Endothelial cell (in vitro differentiated cells): ENCODE data around the gene MCCC2. TPM values are rescaled to one million over a fixed set of nuclear protein-coding genes. Genes with fewer than 3 reads are reported as not detected.

ENCODE experiments used
- DNase-seq: peaks from one replicate; pipeline ENCODE4 v3.0.0; 2021; ENCODE audit warnings: low spot score
- H3K27ac Mint-ChIP-seq: one replicate; pipeline ENCODE4 v1.8.0; 2021; ENCODE audit warnings: mixed read lengths, inconsistent platforms; ENCODE audit not compliant: unreplicated experiment
- H3K27me3 Mint-ChIP-seq: one replicate; pipeline ENCODE4 v1.8.0; 2021; ENCODE audit warnings: mild to moderate bottlenecking, moderate library complexity, mixed read lengths, inconsistent platforms; ENCODE audit not compliant: unreplicated experiment
- H3K36me3 Mint-ChIP-seq: one replicate; pipeline ENCODE4 v1.8.0; 2021; ENCODE audit warnings: mild to moderate bottlenecking, low read depth, mixed read lengths, inconsistent platforms; ENCODE audit not compliant: unreplicated experiment
- H3K4me1 Mint-ChIP-seq: one replicate; pipeline ENCODE4 v1.8.0; 2021; ENCODE audit warnings: mild to moderate bottlenecking, mixed read lengths, inconsistent platforms; ENCODE audit not compliant: unreplicated experiment
- H3K4me3 Mint-ChIP-seq: one replicate; pipeline ENCODE4 v1.8.0; 2021; ENCODE audit warnings: mild to moderate bottlenecking, mixed read lengths, inconsistent platforms; ENCODE audit not compliant: unreplicated experiment
- H3K9me3 Mint-ChIP-seq: one replicate; pipeline ENCODE4 v1.8.0; 2021; ENCODE audit warnings: mixed read lengths, inconsistent platforms; ENCODE audit not compliant: unreplicated experiment
- CTCF ChIP-seq: fragments of 200-600 bp; sonication (generic); IDR thresholded peaks from one replicate; pipeline ENCODE4 v1.5.0; 2021; ENCODE audit warnings: antibody characterized with exemption; ENCODE audit not compliant: unreplicated experiment
- total RNA-seq: library from RNA; stranded (reverse); fragmentation: NEBNext Ultra II Directional; extraction: Animal tissue kit (Norgen Biotek cat#: 25700); gene quantifications from one replicate; pipeline ENCODE4 v1.2.1, GENCODE V29; 2021; ENCODE audit not compliant: unreplicated experiment

MCCC2 gene
- total RNA-seq, 1 donor from 2014 or later, result 38.3 TPM

- no peaks in the 10 kb centered on the region for H3K9me3 Mint-ChIP-seq
- no peak for DNase-seq
- H3K4me1 Mint-ChIP-seq, result peaks cover 68% of the 10 kb centered on the region
- no peak overlapping the region for H3K27ac Mint-ChIP-seq
- peaks cover 4% of the 10 kb centered on the region for H3K36me3 Mint-ChIP-seq
- TF ChIP-seq CTCF, result no peak
- no peak overlapping the region for H3K4me3 Mint-ChIP-seq
- H3K27me3 Mint-ChIP-seq, result peaks cover 5% of the 10 kb centered on the region
Observed at GRCh38 chr5:71701407-71701806, 114.3 kb downstream of the MCCC2 start.

GRCh38 chr5:71703941-71704340 lies 116.8 kb downstream of the MCCC2 start:
- Mint-ChIP-seq H3K27me3 (peaks cover 5% of the 10 kb centered on the region), H3K27ac (no peak overlapping the region), H3K9me3 (no peaks in the 10 kb centered on the region), H3K4me3 (no peak overlapping the region), H3K36me3 (no peaks in the 10 kb centered on the region), H3K4me1 (peaks cover 49% of the 10 kb centered on the region)
- DNase-seq, result no peak
- TF ChIP-seq CTCF, result no peak

GRCh38 chr5:71705421-71705820 lies 118.3 kb downstream of the MCCC2 start:
- H3K4me3 Mint-ChIP-seq, result no peak overlapping the region
- H3K4me1 Mint-ChIP-seq, result peaks cover 35% of the 10 kb centered on the region
- TF ChIP-seq CTCF, result no peak
- H3K27me3 Mint-ChIP-seq, result peaks cover 5% of the 10 kb centered on the region
- no peak for DNase-seq
- no peaks in the 10 kb centered on the region for H3K36me3 Mint-ChIP-seq
- H3K9me3 Mint-ChIP-seq, result no peaks in the 10 kb centered on the region
- no peak overlapping the region for H3K27ac Mint-ChIP-seq

- peaks cover 23% of the 10 kb centered on the region for H3K4me1 Mint-ChIP-seq
- TF ChIP-seq CTCF, result no peak
- peaks cover 5% of the 10 kb centered on the region for H3K27me3 Mint-ChIP-seq
- no peak overlapping the region for H3K4me3 Mint-ChIP-seq
- no peak overlapping the region for H3K27ac Mint-ChIP-seq
- no peak for DNase-seq
- no peaks in the 10 kb centered on the region for H3K9me3 Mint-ChIP-seq
- no peaks in the 10 kb centered on the region for H3K36me3 Mint-ChIP-seq
Observed at GRCh38 chr5:71706906-71707305, 119.8 kb downstream of the MCCC2 start.

Other genes starting within 250 kb of the MCCC2 start
- 20.9 TPM for gene BDP1, start 131.7 kb upstream of the MCCC2 start, total RNA-seq
- 148 TPM for gene CARTPT, start 131.9 kb downstream of the MCCC2 start, total RNA-seq